GM19240 (cell line): ENCODE results near the gene ADAMTS17.

Experiments
- DNase-seq: peaks from one replicate; pipeline ENCODE4 v3.0.0; 2011; ENCODE audit warnings: low spot score; ENCODE audit not compliant: insufficient read length

ADAMTS17 gene

GRCh38 chr15:100226107-100226506, 115.7 kb downstream of the ADAMTS17 start:
- DNase-seq: no peak

GRCh38 chr15:100224206-100225185, 117.3 kb downstream of the ADAMTS17 start:
- DNase-seq: no peak

GRCh38 chr15:100222349-100222715, 119.4 kb downstream of the ADAMTS17 start:
- no peak for DNase-seq

DNA sequence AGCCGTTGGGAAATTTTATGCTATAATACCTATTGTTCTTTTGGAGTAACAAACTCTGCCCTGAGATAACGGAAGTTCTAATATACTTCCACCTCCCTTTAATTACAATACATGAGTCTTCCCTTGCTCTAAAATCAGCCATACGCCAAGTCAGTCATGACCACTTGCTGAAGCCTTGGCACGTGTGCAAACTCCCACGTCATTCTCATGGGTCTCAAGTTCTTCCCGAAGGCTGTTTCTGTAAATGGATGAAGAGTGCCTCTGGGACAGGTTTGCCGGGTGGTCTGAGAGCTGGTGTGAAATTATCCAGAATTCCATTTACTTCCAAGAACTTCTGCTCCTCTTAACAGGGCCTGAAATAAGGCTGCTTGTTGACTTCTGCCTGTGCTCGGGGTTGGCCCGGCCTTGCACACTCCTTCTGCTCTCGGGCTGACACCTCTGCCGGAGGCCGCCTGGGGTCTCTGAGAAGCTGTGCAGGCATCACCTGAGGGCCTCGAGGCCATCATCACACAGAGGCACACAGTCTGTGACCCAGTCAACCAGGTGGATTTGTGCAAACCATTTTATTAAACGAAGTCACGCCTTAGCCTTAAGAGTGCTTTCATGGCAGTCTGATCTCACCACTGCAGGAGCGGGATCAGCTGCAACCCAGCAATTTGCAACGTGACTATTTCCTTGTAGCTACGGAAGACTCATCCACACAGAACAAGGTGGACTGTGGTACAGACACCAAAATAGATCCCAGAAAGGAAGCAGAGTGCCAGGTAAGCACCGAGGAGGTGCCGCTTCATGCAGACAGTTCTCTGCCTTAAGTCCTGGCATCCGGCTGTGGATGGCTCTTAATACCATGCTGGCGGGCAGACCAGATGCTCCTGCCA, 120.1 kb downstream of the ADAMTS17 start:
- no peak for DNase-seq

DNA sequence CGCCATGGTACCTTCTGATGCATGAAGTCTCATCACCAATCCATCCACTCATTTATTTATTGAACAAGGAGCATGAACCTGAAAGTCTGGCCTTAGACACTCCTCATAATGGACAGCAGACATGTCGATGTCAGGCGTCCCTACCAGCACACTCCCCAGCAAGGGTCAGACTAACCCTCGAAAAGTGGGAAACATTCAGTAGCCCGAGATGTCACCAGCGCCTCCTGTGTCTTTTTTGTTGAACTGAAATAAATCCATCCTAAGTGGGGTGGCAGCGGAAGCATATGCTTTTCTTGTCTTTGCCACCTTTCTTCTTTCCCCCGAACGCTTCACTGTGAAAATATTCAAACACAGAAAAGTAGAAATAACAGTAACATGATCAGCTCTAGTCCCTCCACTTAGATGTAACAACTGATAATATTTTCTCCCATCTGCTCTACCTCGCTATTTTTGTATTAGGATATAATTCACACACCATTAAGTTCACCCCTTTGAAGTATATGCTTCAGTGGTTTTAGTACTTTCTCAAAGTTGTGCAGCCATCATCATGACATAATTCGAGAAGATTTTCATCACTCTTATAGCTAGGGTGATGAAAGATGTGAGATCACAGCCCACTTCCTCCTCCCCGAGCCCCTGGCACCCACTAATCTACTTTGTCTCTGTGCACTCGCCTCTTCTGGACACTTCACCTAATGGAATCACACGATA, 121.6 kb downstream of the ADAMTS17 start:
- no peak for DNase-seq

GRCh38 chr15:100218434-100218833, 123.3 kb downstream of the ADAMTS17 start:
- DNase-seq: no peak

DNA sequence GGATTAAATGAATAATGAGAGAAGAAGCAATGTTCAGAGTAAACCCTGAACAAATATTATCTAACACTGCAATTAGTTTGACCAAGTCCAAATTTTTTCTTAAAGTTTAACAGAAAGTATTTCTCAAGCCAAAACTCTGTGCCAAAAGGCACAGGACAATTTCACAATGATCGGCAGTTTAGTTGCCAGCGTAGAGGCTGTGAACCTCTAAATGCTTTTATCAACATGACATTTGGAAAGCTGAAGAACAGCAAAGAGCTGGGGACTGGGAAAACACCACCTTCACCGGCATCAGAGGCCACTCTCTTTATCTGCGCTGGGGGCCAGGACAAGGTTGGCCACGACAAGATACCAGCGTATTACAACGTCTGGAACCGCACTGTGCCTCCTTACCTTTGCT, 125.6 kb downstream of the ADAMTS17 start:
- no peak for DNase-seq

GRCh38 chr15:100215843-100216169, 126.0 kb downstream of the ADAMTS17 start:
- DNase-seq: no peak

DNA sequence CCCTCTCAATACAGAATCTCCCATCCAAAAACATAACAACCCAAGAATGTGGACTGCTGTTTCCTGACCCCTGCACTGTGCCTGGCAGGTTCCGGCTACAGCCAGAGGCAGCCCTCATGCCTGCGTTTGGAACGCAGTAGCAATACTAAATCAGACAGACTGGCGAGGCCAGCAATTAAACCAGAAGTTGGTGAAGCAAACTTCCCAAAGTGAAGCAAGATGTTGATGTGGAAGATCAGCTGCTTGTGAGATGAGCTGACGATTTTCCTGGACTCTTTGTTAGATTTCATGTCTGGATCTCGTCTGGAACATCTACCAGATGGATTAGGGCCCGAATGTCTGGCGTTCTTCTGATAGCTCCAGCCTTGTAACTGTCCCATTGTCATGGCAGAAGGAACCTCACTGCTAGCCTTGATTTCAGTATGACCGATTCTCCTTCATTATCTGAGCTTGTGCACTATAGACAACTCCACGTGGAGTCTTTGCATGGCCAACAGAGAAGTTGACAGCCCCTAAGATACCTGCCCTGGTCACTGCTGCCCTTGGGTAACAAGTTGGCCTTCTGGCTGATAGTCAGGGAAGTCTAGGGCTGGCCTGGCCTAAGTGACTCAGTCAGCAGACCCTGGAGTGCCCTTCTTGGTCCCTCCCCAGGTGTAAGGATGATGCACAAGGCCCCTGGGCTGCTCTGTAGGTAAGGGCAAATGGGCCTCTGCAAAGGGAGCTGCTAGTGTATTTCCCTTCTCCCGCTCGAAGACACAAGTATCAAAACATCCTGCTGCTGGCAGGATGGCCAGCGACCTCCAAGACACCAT, 126.5 kb downstream of the ADAMTS17 start:
- no peak for DNase-seq

DNA sequence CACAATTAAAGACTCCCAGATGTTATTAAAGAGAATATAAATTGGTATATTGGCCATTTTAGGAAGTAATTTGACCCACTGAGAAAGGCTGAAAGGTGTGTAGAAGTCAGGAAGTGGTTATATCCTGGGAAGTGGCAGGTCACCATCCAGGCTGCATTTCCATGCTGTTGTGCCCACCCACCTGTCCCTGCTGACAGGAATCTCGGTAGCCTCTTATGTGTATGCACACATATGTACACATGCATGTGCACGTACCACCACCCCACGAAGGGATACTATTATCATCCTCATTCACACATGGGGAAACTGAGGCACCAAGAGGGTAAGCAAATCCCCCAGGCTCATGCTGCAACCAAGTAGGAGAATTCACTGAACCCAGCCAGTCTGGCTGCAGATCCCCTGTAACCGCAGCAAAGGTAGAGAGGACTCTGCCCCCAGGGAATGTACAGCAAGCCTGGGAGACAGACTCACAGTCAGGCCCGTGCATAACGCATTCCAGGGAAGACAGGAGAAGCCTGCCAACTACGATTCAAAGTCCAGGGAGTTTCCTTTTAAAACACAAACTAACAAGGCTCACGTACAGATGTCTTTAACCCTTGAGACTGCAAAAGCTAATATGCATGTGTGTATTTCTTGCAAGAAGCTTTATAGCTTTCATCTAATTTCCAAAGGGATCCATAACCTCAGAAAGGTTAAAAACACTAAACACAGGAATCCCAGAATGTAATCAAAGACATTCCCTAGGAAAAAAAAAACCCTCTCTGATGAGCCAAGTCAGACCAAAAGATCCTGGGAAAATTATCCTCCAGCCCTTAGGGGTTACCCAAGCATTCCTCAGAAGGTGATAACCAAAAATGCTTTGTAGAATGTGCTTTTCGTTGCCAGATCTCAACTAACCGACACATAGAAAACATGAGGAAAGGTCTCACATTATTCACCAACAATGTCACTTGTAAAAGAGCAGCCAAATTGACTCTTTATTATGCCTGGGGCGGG, 129.6 kb downstream of the ADAMTS17 start:
- DNase-seq: no peak

DNA sequence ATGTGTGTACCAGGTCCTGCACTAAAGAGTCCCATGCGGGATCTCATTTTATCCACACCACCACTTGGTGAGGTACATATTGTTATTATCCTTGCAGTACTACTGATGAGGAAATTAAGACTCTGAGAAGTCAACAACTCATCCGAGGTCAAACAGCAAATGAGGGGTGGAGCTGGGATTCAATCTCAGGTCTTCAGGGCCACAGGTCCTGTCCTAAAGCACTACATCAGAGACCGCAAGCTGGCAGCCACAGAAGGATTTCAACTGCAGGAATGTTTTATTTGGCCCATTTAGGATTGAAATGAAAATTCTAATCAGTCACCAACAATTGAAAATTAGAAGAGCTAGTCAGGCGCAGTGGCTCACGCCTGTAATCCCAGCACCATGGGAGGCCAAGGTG, 131.4 kb downstream of the ADAMTS17 start:
- DNase-seq: no peak

- DNase-seq: no peak
Observed at GRCh38 chr15:100208921-100209603, 132.7 kb downstream of the ADAMTS17 start.

- DNase-seq: no peak
Observed at GRCh38 chr15:100207053-100207452, 134.7 kb downstream of the ADAMTS17 start.

GRCh38 chr15:100206643-100207042, 135.1 kb downstream of the ADAMTS17 start:
- DNase-seq: no peak

GRCh38 chr15:100205549-100206295, 136.1 kb downstream of the ADAMTS17 start:
- no peak for DNase-seq

- DNase-seq: no peak
Observed at GRCh38 chr15:100204771-100205170, 137.0 kb downstream of the ADAMTS17 start.

DNA sequence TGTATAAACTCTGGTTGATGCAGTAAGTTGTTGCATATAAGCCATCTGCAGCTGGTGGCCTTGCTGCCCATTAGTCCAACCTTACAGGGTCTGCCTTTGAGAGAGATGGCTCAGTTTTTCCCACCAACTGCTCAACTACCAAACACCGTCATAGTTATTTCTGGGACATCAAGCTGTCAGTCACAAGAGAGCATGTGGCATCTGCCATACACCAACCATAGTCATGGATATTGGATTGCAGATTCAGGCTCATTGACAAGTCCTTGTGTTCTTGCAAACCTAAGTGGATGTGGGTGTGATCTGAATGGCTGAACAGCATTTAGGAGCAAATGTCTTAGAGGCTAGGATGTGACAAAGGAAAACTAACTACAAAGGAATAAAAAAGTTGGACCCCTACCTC, 137.6 kb downstream of the ADAMTS17 start:
- DNase-seq: no peak

- DNase-seq: no peak
Observed at GRCh38 chr15:100202309-100202960, 139.3 kb downstream of the ADAMTS17 start.
